Activated CD8-positive, alpha-beta memory T cell treated with anti-CD3 and anti-CD28 coated beads for 48 hours (primary cell): ENCODE measurements around the gene MTMR12.
A peak's percentile ranks its signal among the peaks of the same experiment; 100 is the strongest.

ENCODE experiments used
- DNase-seq, 3 experiments: peaks; one replicate each; pipeline ENCODE4 v3.0.0-alpha.2; 2020; ENCODE audit warnings: low read depth in 2 of 3, low spot score in 2 of 3

Gene MTMR12, protein sequence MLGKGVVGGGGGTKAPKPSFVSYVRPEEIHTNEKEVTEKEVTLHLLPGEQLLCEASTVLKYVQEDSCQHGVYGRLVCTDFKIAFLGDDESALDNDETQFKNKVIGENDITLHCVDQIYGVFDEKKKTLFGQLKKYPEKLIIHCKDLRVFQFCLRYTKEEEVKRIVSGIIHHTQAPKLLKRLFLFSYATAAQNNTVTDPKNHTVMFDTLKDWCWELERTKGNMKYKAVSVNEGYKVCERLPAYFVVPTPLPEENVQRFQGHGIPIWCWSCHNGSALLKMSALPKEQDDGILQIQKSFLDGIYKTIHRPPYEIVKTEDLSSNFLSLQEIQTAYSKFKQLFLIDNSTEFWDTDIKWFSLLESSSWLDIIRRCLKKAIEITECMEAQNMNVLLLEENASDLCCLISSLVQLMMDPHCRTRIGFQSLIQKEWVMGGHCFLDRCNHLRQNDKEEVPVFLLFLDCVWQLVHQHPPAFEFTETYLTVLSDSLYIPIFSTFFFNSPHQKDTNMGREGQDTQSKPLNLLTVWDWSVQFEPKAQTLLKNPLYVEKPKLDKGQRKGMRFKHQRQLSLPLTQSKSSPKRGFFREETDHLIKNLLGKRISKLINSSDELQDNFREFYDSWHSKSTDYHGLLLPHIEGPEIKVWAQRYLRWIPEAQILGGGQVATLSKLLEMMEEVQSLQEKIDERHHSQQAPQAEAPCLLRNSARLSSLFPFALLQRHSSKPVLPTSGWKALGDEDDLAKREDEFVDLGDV

GRCh38 chr5:32312595-32313332 is at the start of gene MTMR12:
Gene MTMR12, minus strand, starts transcription at chr5:32312939. Its CDS starts 101 bp downstream, at chr5:32312838.
- DNase-seq, result peak; percentile 98 to 100 (median 98)

DNA sequence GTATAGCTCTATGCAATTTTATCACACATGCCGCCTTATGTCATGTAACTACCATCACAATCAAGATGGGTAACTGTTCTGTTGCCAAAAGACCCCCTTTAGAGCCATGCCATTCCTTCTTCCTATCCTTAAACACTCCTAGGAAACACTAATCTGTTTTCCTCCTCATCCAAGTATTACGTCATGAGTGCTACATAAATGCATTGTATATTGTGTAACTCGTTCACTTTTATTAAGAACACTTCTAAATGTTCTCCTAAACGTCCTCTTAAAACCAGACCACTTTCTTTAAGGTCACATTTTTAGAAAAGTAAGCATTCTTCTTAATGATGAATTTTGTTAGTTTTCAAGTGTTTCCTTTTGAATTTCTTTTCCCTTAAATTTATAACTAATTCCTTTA is 49.8 kb upstream of the MTMR12 start:
- no peak for DNase-seq

- DNase-seq, result no peak
Measured at GRCh38 chr5:32360906-32361305, 48.2 kb upstream of the MTMR12 start.

- no peak for DNase-seq
Measured at GRCh38 chr5:32358611-32359010, 45.9 kb upstream of the MTMR12 start.

- DNase-seq, result no peak
Measured at GRCh38 chr5:32357658-32358057, 44.9 kb upstream of the MTMR12 start.

DNA sequence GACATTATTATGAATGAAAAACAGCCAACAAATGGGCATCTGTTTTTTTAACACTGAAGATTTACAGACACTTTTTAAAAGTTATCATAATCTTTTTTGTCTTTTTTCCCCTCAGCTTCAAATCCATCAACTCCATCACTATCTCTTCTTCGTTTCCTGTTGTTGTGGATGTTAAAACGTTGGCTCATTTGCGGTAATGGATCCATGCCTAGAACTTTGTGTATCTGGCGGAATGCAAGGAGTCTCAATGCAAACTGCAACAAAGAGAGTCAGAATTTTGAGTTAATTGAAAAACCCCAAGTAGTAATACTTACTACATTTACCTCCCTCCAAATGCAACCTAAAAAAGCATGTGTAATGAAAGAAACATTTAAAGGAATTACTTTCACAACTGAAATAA is 42.9 kb upstream of the MTMR12 start:
- no peak for DNase-seq

GRCh38 chr5:32353420-32353819 is 40.7 kb upstream of the MTMR12 start:
- no peak for DNase-seq

GRCh38 chr5:32352685-32353084 is 39.9 kb upstream of the MTMR12 start:
- no peak for DNase-seq

- no peak for DNase-seq
Measured at GRCh38 chr5:32346869-32347268, 34.1 kb upstream of the MTMR12 start.

DNA sequence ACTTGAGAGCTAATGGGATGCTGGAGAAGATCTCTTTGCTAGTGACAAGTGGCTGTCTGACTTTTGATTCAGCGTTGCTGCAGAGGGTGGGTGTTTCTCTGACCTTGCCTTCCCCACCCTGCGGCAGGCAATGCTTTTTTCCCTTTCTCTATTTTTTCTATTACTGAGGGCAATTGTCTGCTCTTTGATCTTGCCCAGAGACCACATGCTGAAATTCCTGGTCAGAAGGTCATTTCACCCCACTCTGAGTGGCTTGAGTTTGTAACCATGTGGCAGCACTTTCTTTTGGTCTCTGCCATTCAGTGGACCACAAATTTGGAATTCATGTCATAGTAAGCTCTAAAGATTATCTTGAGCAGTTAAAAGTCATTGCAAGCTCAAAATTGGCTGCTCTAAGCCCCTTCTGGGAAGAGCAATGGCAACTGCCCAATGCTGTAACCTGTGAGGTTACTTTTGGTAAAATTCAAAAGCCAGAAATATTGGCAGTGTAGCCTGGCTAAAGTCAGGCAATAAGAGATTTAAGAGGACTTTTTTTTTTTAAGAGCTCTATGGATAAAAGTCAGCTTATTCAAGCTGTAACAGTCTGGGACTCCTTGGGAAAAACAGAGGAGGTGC is 30.4 kb upstream of the MTMR12 start:
- DNase-seq, result no peak

- DNase-seq, result no peak
Measured at GRCh38 chr5:32342656-32343055, 29.9 kb upstream of the MTMR12 start.

GRCh38 chr5:32339878-32340277 is 27.1 kb upstream of the MTMR12 start:
- DNase-seq, result no peak

GRCh38 chr5:32339198-32339597 is 26.5 kb upstream of the MTMR12 start:
- no peak for DNase-seq

DNA sequence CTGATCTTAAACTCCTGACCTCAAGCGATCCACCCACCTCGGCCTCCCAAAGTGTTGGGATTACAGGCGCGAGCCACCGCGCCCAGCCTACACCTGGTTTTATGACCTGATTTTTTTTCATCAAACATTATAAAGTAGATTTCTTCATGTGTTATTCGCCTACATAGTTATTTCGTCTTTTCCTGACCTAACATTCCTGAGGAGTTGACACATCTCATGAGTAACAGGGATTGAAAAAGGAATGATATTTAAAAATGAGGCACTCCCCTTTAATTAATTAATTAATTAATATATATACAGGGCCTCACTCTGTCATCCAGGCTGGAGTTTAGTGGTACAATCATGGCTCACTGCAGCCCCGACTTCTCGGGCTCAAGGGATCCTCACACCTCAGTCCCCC is 20.2 kb upstream of the MTMR12 start:
- DNase-seq, result no peak

DNA sequence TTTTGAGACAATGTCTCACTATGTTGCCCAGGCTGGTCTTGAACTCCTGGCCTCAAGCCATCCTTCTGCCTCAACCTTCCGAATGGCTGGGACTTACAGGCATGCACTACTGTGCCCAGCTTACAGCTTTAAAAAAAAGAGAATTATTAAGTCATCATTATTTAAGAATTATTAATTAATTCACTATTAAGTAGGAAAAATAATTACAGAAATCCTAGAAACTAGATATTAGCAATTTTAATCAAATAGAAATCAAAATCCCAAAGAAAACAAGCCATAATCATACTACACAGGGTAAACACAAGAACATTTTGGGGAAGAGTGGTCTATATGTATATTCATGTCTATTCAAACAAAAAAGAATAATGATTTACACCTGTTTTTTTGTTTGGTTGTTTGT is 19.6 kb upstream of the MTMR12 start:
- DNase-seq, result no peak

- DNase-seq, result no peak
Measured at GRCh38 chr5:32331935-32332274, 19.2 kb upstream of the MTMR12 start.

- no peak for DNase-seq
Measured at GRCh38 chr5:32331217-32331934, 18.6 kb upstream of the MTMR12 start.

DNA sequence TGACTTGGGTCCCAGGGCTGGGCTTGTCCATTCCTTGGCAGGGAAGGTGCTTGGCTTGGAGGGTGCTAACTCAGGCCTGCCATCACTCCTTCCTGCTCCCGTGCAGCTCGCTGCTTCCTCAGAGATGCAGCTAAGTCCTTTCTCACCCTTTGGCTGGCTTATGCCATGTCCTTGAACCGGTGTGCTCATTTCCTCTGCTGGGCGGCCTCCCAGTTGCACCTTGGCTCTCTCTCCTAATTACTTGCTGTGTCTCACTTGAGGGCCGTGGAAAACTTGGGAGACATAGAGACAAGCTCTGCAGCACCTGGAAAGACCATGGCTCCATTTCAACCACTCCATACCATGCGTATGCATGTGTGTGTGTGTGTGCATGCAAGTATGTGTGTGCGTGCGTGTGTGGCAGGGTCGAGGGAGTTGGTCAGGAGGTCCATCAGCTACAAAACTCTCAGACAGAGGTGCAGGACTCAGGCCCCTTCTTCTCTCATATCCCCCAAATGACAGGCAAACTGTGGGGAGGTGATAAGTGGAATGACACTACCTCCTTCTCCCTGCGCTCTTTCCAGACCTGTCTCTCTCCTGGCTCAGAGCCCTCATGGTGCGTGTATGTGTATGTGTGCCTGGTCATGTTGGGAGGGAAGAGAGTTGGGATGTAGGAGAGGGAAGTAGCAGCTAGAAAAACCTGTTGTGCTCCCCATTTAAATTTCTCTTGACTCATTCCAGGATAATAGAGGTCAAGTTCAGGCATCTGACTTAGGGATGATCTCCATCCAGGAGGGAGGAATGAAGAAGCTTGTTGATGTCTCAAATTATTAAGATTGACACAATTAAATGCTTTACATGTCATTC is 17.6 kb upstream of the MTMR12 start:
- DNase-seq, result no peak

GRCh38 chr5:32329395-32329834 is 16.7 kb upstream of the MTMR12 start:
- no peak for DNase-seq

GRCh38 chr5:32326216-32326772 is 13.6 kb upstream of the MTMR12 start:
- DNase-seq, result no peak
